HG03135 (cell line): ENCODE results near the gene HPN.
"Not testable (repeated sequence)": the region's sequence is repeated elsewhere in the genome, so short reads cannot be mapped to it uniquely, and the experiment has no call there.

Experiments
- ATAC-seq: cut with Tn5 transposase; IDR thresholded peaks from one replicate; pipeline ENCODE4 v1.9.1; 2021; ENCODE audit warnings: mild to moderate bottlenecking, moderate library complexity; ENCODE audit not compliant: unreplicated experiment

HPN gene

DNA sequence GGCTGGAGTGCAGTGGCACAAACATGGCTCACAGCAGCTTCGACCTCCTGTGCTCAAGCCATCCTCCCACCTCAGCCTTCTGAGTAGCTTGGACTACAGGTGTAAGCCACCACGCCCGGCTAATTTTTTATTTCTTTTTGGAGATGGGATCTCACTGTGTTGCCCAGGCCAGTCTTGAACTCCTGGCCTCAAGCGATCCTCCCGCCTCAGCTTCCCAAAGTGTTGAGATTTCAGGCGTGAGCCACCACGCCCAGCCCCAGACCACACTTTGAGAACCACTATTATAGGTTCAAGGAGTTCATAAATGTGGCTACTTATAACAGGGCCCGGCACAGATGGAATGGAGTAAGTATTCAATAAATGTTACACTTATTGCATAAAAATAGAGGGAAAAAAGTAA, 14.5 kb upstream of the HPN start:
- ATAC-seq = no peak

- ATAC-seq = no peak
These were observed 13.5 kb upstream of the HPN start for GRCh38 chr19:35027851-35028599.

DNA sequence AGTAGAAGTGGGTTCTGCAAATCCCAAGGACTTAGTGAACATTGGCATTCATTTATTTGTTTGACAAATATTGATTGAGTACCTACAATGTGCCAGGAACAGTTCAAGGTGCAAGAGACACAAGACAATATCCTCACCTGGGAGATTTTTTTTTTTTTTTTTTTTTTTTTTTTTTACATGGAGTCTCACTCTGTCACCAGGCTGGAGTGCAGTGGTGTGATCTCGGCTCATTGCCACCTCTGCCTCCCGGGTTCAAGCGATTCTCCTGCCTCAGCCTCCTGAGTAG, 13.0 kb upstream of the HPN start:
- ATAC-seq = not testable (repeated sequence)

DNA sequence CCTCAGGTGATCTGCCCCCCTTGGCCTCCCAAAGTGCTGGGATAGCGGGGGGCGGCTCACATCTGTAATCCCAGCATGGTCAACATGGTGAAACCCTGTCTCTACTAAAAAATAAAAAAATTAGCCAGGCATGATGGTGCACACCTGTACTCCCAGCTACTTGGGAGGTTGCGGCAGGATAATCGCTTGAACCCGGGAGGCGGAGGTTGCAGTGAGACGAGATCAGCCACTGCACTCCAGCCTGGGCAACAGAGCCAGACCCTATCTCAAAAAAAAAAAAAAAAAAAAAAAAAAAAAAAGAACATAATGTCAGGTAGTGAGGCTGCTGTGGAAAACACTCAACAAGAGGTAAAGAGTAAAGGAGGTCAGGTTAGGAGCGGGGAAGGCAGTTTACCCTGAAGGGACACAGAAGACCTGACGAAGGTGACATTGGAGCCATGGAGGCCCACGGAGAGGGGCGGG, 12.2 kb upstream of the HPN start:
- not testable (repeated sequence) for ATAC-seq

- ATAC-seq = no peak
These were observed 11.7 kb upstream of the HPN start for GRCh38 chr19:35029737-35030256.

DNA sequence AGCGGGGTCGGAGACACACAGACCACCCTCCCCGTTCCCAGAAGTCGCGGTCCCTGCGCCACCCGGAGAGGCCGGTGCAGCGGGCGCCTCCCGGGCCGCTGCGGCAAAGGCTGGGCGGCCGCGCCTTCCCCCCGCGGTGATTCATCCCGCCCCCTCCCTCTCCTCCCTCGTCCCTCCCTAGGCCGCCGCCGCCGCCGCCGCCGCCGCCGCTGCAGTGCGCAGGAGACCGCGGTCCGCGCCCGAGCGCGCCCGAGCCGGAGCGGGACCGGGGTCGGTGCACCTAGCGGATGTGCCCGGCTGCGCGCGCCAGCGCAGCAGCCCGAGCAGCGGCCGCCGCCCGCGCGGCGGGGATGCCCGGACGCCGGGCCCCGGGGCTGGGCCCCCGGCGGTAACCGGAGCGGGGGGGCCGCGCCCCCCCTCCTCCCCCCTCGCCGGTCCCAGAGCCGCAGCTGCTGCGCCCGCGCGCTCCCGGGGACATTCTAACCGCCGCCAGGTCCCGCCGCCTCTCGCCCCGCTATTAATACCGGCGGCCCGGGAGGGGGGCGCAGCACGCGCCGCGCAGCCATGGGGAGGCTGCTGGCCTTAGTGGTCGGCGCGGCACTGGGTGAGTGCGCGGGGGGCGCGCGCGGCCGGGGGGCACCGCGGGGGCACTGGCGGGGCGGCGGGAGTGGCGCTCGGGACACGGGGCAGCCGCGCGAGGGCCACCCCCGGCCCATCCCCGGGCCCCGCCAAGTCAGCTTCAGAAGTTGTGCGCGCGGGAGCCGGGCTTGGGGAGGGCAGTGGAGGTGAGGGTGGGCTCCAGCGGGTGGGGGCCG, 11.1 kb upstream of the HPN start, which contains the start of gene SCN1B:
SCN1B (plus strand) TSS at position 214 of the 815 bp plus-strand sequence; CDS start at position 565, 351 bp downstream.
- no peak for ATAC-seq

- no peak for ATAC-seq
These were observed 10.2 kb upstream of the HPN start for GRCh38 chr19:35031072-35031881.

GRCh38 chr19:35032356-35032865, 9.1 kb upstream of the HPN start:
- no peak for ATAC-seq

- ATAC-seq = no peak
These were observed 8.2 kb upstream of the HPN start for GRCh38 chr19:35033067-35034004.

DNA sequence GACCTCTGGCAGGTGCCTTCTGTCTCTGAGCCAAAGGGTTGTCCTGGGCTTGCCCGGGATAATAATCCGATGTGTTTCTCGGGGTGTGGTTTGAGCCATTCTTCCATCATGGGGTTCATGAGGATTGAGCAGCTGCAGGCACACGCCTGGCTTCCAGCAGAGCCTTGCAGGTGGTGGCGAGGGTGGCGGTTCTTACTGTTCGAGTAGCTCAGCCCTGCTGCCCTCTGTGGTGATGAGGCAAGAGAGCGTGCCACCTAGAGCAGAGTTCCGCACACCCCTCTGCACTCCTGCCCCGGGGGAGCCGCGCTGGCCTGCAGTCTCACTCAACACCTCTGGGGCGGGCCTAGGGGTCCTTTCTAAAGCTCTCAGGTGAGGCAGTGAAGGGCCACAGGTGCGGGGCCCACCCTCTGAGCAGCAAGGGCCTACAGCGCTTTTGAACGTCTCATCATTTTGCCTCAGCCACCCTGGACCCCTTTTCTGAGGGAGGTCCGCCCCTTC, 7.5 kb upstream of the HPN start:
- ATAC-seq = no peak

GRCh38 chr19:35034588-35035382, 6.7 kb upstream of the HPN start:
- ATAC-seq = no peak

DNA sequence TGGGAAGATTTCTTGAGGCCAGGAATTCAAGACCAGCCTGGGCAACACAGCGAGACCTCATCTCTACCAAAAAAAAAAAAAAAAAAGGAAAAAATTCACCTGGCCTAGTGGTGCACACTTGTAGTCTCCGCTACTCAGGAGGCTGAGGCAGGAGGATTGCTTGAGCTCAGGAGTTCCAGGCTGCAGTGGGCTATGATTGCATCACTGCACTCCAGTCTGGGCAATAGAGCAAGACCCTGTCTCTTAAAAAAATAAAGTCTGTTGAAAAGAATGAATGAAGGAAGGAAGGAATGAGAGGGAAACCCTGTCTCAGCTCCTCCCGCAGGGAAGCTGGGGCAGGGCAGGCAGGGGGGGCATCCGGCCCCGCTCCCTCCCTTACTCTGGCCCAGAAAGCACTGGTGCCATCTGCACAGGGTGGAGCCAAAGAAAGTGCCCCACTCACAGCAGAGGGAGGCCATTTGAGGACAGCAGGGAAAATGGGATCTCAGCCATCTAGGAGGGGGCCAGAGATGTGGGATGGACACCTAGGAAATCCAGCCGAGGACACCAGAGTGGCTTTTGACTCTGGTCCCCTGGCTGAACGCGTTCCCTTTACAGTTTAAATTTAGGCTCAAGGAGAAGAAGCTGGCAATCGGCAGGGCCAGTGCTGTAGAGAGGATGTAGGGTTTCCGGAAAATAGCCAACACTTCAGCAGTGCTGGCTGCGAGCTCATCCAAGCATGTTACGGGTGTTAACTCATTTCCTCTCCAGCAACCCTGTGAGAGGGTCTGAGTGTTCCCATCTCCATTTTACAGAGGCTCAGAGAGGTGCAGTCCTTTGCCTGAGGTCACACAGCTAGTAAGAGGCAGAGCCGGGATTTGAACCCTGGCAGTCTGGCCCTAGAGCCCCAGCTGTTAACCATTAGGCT, 3.6 kb upstream of the HPN start:
- ATAC-seq = no peak

DNA sequence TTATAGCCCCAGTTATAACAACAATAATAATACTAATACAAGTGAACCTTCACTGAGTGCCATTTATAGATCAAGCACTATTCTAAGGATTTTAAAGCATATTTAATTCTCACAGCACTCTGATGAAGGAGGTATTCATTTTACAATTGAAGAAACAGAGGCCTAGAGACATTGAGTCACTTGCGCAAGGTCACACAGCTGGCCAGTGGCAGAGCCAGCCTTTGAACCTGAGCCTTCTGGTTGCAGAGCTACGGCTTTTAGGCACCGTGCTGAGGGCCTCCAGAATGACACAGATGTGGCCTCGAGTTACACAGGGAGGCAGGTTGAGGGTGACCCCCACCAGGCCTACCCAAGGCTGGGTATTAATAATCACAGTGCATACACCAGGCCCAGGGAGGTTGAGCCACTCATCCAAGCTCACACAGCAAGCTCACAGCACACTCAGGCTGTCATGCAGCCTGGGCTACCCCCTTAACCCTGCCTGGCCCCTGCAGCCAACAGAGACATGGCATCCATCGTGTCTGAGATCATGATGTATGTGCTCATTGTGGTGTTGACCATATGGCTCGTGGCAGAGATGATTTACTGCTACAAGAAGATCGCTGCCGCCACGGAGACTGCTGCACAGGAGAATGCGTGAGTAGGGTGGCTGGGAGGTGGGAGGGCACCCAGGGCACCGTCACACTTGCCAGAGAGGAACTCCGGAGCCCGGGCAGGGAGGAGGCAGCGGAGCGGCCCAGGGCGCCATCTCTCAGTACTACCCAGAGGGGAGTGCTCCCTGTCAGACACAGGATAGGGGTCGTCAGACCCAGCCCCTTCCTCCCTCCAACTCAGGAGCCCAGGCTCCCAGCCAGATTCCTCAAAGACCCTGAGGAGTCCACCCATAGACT, 2.7 kb upstream of the HPN start:
- no peak for ATAC-seq

DNA sequence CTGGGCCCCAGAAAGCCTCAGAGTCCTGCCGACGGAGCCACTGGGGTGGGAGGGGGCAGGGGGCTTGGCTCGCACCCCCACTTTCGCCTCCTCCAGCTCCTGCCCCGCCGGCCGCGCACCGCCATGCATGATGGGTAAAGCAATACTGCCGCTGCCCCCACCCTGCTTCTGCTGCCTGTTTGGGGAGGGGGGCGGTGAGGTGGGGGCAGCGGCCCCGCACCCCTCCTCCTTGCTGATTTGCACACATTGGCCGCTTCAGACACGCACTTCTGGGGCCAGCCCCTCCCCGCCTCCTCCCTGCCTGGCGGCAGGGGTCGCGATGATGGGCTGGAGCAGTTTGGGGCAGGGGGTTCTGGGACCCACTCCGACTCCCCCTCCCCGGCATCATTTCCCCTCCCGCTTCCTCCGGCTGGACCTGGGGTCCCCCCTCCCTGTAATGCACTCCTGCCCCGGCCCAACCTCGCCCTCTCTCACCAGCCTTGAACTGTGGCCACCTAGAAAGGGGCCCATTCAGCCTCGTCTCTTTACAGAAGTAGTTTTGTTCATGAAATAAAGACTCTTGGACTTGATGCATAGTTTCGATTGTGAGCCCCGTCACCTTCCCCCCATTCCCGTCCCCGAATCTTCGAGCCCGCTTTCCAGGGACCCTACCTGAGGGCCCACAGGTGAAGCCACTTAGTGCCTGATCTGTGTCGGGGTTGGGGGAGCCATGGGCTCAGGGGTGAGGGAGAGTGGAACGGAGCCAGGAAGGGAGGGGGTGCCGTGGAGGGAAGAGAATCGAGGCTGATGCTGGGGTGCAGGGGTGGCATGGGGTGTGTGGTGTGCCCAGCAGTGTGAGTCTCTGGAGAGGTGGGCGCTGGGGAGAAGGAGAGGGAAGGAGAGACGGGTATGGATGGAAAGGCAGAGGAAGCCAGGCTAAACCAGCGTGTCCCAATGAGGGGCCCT, 1.4 kb upstream of the HPN start:
- ATAC-seq = no peak

DNA sequence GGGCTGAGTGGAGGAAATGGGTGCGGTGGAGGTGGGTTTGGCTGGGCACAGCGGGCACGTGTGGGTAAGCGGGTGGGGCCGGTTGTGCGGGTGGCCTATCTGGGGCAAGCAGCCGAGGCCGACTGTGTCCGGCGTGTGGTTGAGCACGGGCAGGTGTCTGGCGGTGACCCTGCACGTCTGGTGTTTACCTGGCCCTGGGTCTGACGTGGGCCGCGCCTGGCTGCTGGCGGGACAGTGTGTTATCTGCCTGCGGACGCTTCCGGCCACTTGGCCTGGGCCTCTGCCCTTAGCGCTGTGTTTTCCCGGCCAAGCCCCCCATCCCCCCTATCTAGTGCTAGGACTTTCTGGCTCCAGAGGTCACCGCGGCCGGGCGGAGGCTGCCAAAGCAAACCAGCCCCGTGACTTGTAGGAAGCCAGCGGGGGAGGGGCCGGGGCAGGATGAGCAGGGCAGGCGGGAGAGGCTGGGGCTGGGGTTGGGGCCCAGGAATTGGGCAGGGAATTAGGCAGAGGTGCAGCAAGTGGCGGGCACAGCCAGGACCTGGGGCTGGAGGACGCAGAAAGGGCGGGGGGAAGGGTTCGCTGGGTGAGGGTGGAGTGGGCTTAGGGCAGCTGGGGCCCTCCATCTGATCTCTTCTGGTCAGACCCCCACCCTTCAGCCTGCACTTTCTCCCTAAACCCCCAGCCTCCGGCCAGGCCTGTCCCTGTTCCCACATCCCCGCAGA, 534 bp upstream of the HPN start:
- no peak for ATAC-seq
